Hematopoietic multipotent progenitor cell treated with erythropoietin and hydrocortisone succinate and interleukin-3 and kit ligand, for 17 days (in vitro differentiated cells): ENCODE results near the gene GTPBP4.
A peak's percentile ranks its signal among the peaks of the same experiment; 100 is the strongest.

Source experiments
- DNase-seq: peaks from one replicate; pipeline ENCODE4 v3.0.0-alpha.2; 2015; ENCODE audit warnings: low spot score

GTPBP4 gene

GRCh38 chr10:987870-988666 is at the start of gene GTPBP4:
Gene GTPBP4, plus strand, starts transcription at chr10:988434. Its CDS starts 46 bp downstream, at chr10:988480.
- peak; percentile 97 for DNase-seq

DNA sequence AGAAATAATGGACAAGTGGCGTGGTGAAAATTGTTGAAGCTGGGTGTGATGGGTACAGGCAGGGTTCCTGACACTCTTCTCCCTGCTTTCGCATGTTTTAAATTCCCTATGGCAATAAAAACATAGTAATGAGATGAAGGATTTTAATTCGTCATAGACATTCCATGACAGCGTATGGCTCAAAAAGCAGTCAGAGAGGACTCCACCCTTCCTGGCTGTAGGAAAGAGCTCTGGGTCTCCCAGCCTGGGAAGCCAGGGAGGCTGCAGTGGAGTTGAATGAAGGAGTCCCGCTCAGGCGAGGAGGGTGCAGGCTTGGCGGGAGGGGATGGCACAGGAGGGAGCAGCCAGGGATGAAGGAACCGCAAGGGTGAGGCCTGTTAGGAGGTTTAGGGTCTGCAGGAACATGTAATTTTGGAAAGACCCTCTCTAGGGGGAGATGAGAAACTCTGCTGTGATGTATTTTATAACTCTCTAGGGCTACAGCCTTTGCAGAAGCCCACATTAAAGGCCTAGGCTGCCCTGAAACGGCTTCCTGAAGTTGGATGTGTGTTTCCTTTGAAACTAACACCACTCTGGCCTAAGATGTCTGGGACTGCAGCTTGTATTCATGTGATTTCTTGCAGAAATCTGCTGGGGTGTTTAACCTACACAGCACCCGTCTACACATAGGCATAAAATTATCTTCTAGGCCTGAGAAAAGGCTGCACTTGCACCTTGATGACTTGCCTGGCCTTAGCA is 49.1 kb upstream of the GTPBP4 start:
- no peak for DNase-seq

DNA sequence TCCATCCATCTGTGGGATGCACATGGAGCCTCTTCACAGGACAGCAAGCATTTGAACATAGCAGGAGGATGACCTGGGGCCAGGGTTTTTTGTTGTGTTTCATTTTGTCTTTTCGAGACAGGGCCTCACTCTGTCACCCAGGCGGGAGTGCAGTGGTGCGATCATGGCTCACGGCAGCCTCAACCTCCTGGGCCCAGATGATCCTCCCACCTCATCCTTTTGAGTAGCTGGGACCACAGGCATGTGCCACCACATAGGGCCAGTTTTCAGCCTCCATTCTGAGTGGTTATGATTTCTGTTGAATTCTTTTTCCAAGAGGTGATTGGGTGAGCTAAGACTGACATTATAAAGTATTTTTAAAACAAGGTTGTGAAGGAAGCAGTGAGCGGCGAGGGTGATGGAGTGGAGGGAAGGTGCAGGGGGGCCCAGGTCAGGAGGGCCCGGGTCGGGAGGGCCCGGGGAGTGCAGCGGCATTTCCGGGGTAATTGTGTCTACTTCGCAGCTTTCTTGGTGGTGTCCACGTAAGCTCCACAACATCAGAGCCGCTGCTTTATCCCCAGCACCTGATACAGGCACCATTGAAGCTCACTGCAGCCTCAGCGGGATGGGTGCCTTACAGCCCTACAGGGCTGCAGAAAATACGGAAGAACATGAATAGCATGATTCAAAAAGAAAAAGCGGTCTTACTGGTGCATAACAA is 44.8 kb upstream of the GTPBP4 start:
- no peak for DNase-seq

DNA sequence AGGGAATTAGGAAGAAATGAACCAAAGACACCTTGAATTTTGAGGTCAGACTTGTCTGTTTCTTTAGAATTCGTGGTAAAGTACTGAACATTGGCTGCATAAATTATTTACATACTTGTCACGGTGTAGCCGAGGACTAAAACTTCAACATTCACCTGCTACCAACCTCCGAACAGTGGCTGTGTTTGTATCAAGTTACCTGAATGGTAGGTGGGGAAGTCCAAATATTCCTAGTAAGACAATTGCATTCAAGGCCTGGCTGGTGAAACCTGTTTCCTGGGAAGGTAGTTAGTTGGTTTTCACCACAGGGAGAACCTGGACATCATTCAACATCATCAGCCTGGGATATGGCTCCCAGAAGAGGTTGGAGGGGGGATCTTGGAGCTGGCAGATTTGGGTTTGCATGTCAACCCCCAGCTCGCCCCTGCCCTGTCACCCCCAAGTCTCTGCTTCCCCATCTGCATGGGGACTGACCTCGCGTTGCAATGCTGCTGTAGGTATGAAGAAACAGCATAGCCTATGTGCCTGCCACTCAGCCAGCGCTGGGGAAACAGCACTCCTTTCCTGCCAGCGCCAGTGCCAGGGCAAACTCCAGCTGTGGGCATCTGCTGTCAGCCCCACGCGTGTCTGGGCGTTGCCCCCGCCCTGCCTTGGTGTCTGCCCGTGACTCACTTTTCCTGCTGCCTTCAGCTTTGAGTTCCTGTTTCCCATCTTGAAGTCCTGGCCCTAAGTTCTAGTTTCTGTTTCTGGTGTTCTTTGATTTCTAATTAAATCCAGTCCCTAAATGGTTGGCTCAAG is 44.0 kb upstream of the GTPBP4 start:
- DNase-seq: no peak

DNA sequence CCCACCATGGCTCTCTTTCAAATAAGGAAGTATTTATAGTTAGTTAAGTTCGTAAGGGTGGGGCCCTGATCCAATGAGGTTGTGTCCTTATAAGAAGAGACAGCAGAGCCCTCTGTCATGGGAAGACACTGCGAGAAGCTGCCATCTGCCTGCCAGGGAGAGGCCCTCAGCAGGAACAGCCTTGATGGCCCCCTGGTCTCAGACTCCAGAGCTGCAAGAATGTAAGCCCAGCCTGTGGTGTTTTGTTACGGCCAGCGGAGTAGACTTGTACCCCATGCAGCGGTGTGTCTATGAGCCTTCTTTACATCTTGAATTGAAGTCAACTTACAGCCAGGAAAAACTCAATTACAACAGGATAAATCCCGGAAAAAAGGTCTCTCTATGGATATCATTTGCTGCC is 42.5 kb upstream of the GTPBP4 start:
- no peak for DNase-seq

DNA sequence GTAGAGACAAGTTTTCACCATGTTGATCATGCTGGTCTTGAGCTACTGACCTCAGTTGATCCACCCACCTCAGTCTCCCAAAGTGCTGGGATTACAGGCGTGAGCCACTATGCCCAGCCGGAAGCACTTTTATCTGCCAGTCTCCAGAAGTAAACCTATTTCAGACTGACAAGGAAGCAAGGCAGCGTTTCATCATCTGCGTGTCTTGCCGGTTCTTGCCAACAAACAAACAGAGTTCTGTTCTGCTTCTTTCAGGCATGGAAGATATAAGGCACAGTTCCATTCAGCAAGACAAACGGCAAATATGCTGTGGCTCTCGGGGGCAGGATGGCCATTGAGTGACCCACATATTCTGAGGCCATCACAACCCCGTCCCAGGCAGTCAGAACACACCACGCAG is 41.2 kb upstream of the GTPBP4 start:
- no peak for DNase-seq

DNA sequence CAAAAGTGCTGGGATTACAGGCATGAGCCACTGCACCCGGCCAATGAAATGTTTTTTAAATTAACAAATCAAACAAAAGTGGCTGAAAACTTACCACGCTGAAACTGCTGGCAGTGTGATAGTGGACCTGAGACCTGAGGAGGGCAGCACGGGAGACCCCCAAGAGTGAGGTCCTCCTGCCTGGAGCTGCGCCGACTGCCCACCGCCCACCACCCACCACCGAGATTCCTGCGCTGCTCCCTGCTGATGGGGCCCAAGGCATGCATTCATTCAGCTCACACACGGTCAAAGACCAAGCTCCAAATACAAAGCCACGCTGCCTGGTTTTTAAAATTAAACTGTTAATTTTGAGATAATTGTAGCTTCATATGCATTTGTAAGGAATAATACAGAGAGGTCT is 40.4 kb upstream of the GTPBP4 start:
- no peak for DNase-seq

GRCh38 chr10:948347-948746 is 39.9 kb upstream of the GTPBP4 start:
- DNase-seq: no peak

DNA sequence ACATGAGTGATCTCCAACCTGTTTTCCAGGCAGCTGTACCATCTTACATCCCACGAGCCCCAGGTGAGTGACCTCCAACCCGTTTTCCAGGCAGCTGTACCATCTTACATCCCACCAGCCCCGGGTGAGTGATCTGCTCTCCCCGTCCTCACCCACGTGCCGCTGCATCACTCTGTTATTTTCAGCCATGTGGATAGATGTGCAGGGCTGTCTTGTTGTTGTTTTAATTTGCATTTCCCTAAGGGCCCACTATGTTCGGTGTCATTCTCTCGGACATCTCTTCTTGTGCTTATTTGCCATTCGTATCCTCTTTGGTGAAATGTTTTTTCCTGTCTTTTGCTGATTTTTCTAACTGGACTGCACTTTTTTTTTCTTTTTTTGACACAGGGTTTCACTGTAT is 38.8 kb upstream of the GTPBP4 start:
- no peak for DNase-seq

DNA sequence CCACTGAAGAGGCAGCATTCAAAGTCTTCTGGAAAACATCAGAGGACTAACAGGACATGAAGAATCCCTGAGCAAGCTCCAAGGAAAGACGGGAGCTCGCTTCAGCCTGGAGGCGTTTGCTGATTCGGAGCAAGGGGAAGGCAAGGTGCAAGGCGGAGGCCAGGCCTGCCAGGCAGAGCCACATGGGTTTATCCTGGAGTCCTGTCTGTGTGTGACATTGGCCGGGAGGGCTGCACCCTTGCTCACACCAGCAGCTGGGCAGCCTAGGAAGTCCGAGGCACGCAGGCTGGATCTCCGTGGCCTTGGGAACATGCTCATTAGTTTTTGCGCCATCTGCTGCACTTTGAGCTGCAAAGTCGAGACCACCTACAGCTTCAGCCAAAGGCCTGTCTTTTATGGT is 34.4 kb upstream of the GTPBP4 start:
- DNase-seq: no peak

- no peak for DNase-seq
Observed at GRCh38 chr10:954396-954795, 33.8 kb upstream of the GTPBP4 start.

DNA sequence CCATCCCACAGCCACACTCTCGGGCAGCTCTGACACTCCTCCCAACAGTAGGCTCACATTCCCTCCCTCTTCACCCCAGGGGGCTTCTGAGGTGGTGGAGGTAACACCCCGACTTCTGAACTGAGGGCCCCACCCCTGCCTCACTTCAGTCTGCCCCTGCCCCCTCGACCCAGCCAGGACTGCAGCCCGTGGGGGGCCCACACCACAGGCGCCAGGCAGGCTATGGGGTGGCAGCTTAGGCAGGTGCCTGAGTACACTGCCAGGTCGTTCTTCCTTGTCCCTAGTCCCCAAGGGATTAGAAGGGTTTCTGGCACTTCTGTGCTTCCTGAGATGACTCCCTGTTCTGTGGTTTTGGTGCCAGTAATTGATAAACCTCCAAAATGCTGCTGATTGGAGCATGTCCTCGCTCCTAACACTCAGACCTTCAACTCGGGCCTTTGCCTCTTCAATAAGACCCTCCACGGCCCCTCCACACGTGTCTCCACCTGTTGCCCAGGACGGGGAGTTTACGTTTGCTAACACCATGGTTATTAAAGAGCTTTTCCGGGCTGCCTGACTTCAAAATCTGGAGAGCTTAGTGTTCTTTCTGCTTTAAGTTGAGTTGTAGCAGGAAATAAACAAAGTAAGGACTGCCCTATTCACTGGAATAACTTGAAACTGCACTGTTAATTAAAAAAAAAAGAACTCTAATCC is 33.0 kb upstream of the GTPBP4 start:
- DNase-seq: no peak

DNA sequence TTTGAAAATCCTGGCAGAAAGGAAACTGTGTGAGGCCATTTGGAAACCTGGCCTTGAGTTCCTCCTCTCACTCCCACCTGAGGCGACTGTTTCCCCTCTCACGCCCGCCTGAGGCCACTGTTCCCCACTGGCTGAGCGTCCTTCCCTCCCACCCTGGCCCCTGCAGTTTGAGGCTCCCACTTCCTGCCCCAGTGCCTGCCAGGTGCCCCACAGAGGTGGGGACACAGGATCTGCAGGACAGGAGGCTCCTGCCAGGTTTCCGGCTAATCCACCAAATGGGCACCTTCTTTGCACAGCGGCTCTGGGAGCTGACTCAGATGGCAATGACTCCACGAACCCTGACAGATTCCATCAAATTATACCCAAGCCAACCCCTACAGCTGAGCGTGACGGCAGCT is 32.4 kb upstream of the GTPBP4 start:
- no peak for DNase-seq

GRCh38 chr10:958106-958505 is 30.1 kb upstream of the GTPBP4 start:
- no peak for DNase-seq

DNA sequence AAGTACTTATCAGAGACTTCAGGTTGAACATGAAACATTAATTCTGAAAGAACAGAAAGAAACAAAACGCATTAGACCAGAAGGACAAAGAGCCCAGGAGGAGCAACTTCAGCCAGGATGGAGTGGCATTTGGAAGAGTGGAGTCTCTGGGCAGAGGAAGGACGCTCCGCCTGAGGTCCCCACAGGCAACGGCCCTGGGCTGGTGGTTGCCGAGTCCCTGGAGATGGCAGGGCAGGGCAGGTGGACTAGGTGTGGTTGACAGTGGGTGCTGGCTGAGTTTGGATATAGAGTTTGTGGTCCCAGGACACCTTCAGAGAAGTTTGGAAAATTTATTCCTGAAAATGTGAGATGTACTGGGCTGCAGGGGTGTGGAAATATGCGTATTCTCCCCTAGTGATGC is 29.4 kb upstream of the GTPBP4 start:
- no peak for DNase-seq

DNA sequence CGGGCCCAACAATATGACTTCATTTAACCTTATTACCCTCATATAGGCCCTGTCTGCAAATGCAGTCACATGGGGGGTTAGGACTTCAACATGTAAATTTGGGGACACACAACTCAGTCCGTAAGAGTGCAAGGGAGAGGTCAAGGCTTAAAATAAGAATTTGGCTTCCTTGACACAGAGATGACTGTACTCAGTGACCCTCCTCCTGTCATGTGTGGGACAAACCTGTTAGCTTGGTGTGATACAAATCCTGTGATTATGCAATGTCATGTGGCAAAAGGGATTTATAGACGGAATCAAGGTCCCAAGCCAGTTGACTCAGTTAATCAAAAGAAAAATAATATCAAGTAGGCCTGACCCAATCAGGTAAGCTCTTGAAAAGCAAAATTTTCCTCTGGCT is 25.9 kb upstream of the GTPBP4 start:
- DNase-seq: no peak

- DNase-seq: no peak
Observed at GRCh38 chr10:963186-963585, 25.0 kb upstream of the GTPBP4 start.

DNA sequence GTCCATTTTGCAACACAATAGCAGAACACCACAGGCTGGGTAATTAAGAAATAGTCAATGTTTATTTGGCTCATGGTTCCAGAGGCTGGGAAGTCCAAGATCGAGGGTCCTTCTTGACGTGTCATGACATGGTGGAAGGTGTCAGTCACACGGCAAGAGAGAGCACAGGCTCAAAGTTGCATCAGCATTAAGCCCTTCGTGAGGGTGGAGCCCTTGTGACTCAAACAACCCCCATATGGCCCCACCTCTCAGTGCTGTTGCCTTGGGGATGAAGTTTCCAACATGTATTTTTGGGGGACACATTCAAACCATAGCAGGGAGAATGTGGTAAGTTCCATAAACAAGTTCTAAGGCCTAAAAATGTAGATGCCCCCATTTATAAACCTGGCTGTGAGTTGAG is 24.6 kb upstream of the GTPBP4 start:
- DNase-seq: no peak

- no peak for DNase-seq
Observed at GRCh38 chr10:964321-964987, 23.8 kb upstream of the GTPBP4 start.

- DNase-seq: no peak
Observed at GRCh38 chr10:964988-965417, 23.2 kb upstream of the GTPBP4 start.
